HFF-Myc (cell line): ENCODE measurements around the gene ELF2.
"Not testable (repeated sequence)": the region's sequence is repeated elsewhere in the genome, so short reads cannot be mapped to it uniquely, and the experiment has no call there.

Experiments
- DNase-seq: peaks from one replicate; pipeline ENCODE4 v3.0.0-alpha.2; 2011; ENCODE audit warnings: low read depth; ENCODE audit errors: extremely low read depth
- H3K4me3 ChIP-seq: replicated peaks from 2 replicates; pipeline ENCODE4 v1.5.1; 2011; ENCODE audit warnings: low read depth, mild to moderate bottlenecking, control low read depth, low read length
- TF ChIP-seq, protein P1 (sequence below): IDR thresholded peaks from 2 replicates; pipeline ENCODE4 v1.5.1; 2012; ENCODE audit warnings: mild to moderate bottlenecking, low read depth, low read length, control low read depth; ENCODE audit errors: missing control alignments

Gene ELF2

DNA sequence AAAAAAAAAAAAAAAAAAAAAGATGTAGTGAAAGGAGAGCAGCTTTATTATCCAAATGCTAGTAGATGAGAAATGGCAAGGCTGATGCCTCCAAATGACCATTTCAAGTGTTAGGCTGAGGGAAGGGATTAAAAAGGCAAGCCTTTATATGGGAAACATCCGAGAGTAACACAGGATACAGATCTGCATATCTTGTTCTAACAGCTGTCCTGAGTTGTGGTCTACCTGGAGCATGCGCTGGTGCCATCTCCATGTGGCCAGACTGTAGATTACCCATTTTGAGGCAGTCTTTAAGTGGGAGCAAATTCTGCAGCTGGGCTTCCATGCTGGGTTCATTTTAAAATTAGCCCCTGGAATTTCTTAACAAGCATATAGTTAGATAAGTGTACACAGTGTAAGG is 26.0 kb upstream of the ELF2 start:
- DNase-seq: no peak
- TF ChIP-seq, protein P1, sequence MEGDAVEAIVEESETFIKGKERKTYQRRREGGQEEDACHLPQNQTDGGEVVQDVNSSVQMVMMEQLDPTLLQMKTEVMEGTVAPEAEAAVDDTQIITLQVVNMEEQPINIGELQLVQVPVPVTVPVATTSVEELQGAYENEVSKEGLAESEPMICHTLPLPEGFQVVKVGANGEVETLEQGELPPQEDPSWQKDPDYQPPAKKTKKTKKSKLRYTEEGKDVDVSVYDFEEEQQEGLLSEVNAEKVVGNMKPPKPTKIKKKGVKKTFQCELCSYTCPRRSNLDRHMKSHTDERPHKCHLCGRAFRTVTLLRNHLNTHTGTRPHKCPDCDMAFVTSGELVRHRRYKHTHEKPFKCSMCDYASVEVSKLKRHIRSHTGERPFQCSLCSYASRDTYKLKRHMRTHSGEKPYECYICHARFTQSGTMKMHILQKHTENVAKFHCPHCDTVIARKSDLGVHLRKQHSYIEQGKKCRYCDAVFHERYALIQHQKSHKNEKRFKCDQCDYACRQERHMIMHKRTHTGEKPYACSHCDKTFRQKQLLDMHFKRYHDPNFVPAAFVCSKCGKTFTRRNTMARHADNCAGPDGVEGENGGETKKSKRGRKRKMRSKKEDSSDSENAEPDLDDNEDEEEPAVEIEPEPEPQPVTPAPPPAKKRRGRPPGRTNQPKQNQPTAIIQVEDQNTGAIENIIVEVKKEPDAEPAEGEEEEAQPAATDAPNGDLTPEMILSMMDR: no peak
- no peak overlapping the region for H3K4me3 ChIP-seq

DNA sequence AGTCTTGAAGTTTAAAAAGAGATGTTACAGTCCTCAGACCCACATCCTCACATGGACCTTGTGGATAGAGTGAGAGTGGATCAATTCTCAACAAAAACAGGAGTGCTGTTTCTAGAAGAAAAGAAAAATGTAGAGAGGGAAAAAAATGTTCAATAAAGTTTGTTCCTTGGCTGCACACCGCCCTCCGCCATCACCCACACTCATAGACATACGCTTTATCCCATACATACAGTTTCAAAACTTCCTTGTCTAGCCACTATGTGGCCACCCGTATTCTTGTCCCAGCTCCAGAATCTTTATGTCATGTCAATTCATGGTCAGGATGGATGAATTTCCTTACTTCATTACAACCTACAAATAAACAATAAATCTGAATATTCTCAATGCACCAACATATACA is 23.5 kb upstream of the ELF2 start:
- TF ChIP-seq, protein P1: no peak
- H3K4me3 ChIP-seq: no peak overlapping the region
- no peak for DNase-seq

DNA sequence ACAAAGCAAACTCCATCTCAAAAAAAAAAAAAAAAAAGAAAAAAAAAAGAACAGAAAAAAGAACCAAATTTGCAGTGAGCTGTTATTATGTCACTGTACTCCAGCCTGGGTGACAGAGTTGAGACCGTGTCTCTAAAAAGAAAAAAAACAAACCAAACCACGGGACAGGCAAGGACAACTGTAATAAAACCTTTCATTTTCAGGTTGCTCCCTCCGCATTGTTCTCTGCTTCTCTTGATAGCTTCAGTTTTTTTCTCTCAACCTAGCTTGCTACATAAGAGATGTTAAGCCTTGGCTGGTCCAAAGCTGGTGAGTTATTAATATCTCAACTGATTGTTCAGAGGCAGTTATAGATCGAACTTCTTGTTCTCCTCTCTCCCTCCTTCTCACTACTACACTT is 23.1 kb upstream of the ELF2 start:
- H3K4me3 ChIP-seq: no peak overlapping the region
- no peak for DNase-seq
- TF ChIP-seq, protein P1: no peak

DNA sequence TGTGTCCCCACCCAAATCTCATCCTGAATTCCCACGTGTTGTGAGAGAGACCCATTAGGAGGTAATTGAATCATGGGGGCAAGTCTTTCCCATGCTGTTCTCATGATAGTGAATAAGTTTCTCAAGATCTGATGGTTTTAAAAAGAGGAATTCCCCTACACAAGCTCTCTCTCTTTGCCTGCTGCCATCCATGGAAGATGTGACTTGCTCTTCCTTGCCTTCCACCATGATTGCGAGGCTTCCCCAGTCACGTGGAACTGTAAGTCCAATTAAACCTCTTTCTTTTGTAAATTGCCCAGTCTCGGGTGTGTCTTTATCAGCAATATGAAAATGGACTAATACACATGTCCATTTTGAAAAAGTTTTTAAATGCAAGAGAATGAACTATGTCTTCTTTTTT is 20.2 kb upstream of the ELF2 start:
- not testable (repeated sequence) for DNase-seq, H3K4me3 ChIP-seq

DNA sequence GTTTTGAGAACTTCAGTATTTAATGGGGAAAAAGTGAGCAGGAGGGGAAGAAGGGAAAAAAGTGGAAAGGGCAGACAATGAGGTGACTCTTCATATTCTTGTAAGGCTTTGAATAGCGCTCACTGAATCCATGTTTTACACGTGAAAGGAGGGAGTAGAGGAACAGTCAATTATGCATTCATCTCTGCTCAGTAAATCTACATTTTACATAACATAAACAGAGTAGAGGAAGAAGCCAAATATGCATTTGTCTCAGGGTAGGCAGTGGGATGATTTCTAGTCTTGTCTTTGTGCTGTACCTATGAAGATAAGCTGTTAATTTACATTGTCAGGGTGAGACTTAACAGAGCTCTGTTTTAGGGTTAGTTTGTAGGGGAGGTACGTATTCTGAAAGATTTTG is 19.4 kb upstream of the ELF2 start:
- TF ChIP-seq, protein P1: no peak
- H3K4me3 ChIP-seq: no peak overlapping the region
- no peak for DNase-seq

DNA sequence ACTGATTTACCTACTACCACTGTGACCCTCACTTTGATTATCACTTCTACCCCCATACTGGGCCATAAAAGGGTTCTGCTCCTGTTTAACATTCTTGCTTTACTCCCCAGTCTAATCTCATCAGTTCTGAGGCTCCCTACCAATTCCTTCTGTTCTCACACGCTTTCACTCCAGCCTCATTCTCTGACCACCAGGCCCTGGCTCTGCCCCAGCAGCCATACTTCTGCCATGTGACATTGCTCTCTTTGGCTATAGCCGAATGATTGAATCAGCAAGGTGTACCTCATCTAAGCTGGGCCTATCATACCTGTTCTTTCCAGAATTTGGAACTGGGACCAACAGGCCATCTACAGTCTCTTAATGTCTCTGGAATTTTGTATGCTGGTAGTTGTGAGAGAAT is 14.4 kb upstream of the ELF2 start:
- DNase-seq: no peak
- H3K4me3 ChIP-seq: no peak overlapping the region
- TF ChIP-seq, protein P1: no peak

DNA sequence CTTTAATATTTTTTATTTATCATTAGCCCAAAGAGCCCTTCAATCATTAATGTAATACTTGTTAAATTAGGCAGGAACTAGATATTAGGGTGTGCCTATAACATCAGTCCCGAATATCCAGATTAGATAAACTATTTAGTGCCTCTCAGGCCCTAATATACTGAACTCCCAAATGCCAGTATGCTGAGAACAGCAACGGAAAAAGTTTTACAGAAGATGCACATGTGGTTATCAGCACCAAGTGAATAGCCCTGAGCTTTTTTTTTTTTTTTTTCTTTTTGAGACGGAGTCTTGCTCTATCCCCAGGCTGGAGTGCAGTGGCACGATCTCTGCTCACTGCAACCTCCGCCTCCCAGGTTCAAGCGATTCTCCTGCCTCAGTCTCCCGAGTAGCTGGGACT is 13.0 kb upstream of the ELF2 start:
- no peak overlapping the region for H3K4me3 ChIP-seq
- TF ChIP-seq, protein P1: no peak
- no peak for DNase-seq
